HG03280 (cell line): Measurements from ENCODE around the gene RAC2.
"Not testable (repeated sequence)": the region's sequence is repeated elsewhere in the genome, so short reads cannot be mapped to it uniquely, and the experiment has no call there.

Source experiments
- ATAC-seq: cut with Tn5 transposase; IDR thresholded peaks from one replicate; pipeline ENCODE4 v1.9.1; 2021; ENCODE audit warnings: mild to moderate bottlenecking, moderate library complexity; ENCODE audit not compliant: unreplicated experiment

Gene RAC2

GRCh38 chr22:37235897-37236607 is 8.0 kb downstream of the RAC2 start:
- ATAC-seq: no peak

- no peak for ATAC-seq
Observed at GRCh38 chr22:37234736-37235711, 9.0 kb downstream of the RAC2 start.

- no peak for ATAC-seq
Observed at GRCh38 chr22:37233751-37234631, 10.1 kb downstream of the RAC2 start.

GRCh38 chr22:37233371-37233750 is 10.7 kb downstream of the RAC2 start:
- ATAC-seq: not testable (repeated sequence)

GRCh38 chr22:37232140-37232998 is 11.7 kb downstream of the RAC2 start:
- no peak for ATAC-seq

- ATAC-seq: no peak
Observed at GRCh38 chr22:37231406-37232139, 12.5 kb downstream of the RAC2 start.

GRCh38 chr22:37230673-37231405 is 13.2 kb downstream of the RAC2 start:
- ATAC-seq: no peak

GRCh38 chr22:37229805-37230672 is 14.0 kb downstream of the RAC2 start:
- no peak for ATAC-seq

GRCh38 chr22:37229012-37229804 is 14.9 kb downstream of the RAC2 start:
- no peak for ATAC-seq

GRCh38 chr22:37228106-37229011 is 15.7 kb downstream of the RAC2 start:
- no peak for ATAC-seq

GRCh38 chr22:37226514-37226913 is 17.6 kb downstream of the RAC2 start:
- no peak for ATAC-seq

- ATAC-seq: no peak
Observed at GRCh38 chr22:37226087-37226486, 18.0 kb downstream of the RAC2 start.

GRCh38 chr22:37225481-37225880 is 18.6 kb downstream of the RAC2 start:
- ATAC-seq: no peak

GRCh38 chr22:37224757-37225420 is 19.2 kb downstream of the RAC2 start:
- no peak for ATAC-seq

GRCh38 chr22:37223965-37224551 is 20.0 kb downstream of the RAC2 start:
- ATAC-seq: peak; percentile 34
